Spinal cord (tissue), 10 donors: Measurements from ENCODE around the gene PPP2R2B. TPM values are rescaled to one million over a fixed set of nuclear protein-coding genes. Genes with fewer than 3 reads are reported as not detected.
A peak's percentile ranks its signal among the peaks of the same experiment; 100 is the strongest.
"Not testable (repeated sequence)": the region's sequence is repeated elsewhere in the genome, so short reads cannot be mapped to it uniquely, and the experiment has no call there.

ENCODE experiments used
- DNase-seq, 6 donors: peaks; one replicate each; pipeline versions ENCODE4 v3.0.0 to v3.0.0-alpha.2; 2013 to 2015; ENCODE audit warnings: low spot score in 6 of 6, low read depth in 4 of 6
- H3K27ac ChIP-seq: one replicate; pipeline ENCODE4 v1.5.1; 2013; ENCODE audit warnings: low read depth, low read length, control low read depth
- H3K27me3 ChIP-seq: one replicate; pipeline ENCODE4 v1.6.1; 2013; ENCODE audit warnings: low read length; ENCODE audit not compliant: control insufficient read depth, insufficient read depth
- H3K36me3 ChIP-seq: one replicate; pipeline ENCODE4 v1.6.1; 2013; ENCODE audit warnings: low read length; ENCODE audit not compliant: control insufficient read depth, insufficient read depth
- H3K4me1 ChIP-seq: one replicate; pipeline ENCODE4 v1.6.1; 2013; ENCODE audit warnings: low read length; ENCODE audit not compliant: control insufficient read depth, insufficient read depth
- H3K4me3 ChIP-seq: one replicate; pipeline ENCODE4 v1.5.1; 2013; ENCODE audit warnings: low read depth, low read length, control low read depth
- H3K9me3 ChIP-seq: one replicate; pipeline ENCODE4 v1.6.1; 2013; ENCODE audit warnings: low read length; ENCODE audit not compliant: control insufficient read depth, insufficient read depth
- WGBS: methylation state at CpG from one replicate; pipeline ENCODE4 v1.1.5; 2013; ENCODE audit warnings: missing lambda C conversion rate; ENCODE audit not compliant: insufficient coverage; 5-methylcytosine and 5-hydroxymethylcytosine counted together
- polyA plus RNA-seq, 2 donors: library from polyadenylated mRNA; unstranded; fragments of 120-200 nt; gene quantifications; one replicate each; pipeline ENCODE4 v1.2.1, GENCODE V29; 2013; ENCODE audit not compliant: insufficient read length in 2 of 2
- total RNA-seq, 2 donors: library from RNA; depleted of rRNA in 1 of 2; stranded (reverse); fragments of 120-200 nt in 1 of 2; fragments of >200 nt in 1 of 2; gene quantifications; one replicate each; pipeline versions ENCODE4 v1.2.3 to v1.2.4, GENCODE V29; 2013 to 2014
- donor health status: healthy.

The PPP2R2B gene
- total and polyA plus RNA-seq, 4 donors = 62.0 to 211 (median 150) TPM

GRCh38 chr5:146745931-146746577 is 132.5 kb downstream of the PPP2R2B start:
- Histone ChIP-seq H3K36me3 (no peaks in the 10 kb centered on the region), H3K27me3 (no peaks in the 10 kb centered on the region), H3K9me3 (no peaks in the 10 kb centered on the region), H3K4me3 (no peak overlapping the region), H3K27ac (no peak overlapping the region), H3K4me1 (peaks cover 11% of the 10 kb centered on the region)
- DNase-seq = peak in 2 of 6 donors; percentile 57 to 90
- 43% methylated on average over 3 of the region's 5 CpGs for WGBS

- DNase-seq = peak; percentile 39 to 90 (median 60)
- Histone ChIP-seq H3K9me3 (no peaks in the 10 kb centered on the region), H3K36me3 (no peaks in the 10 kb centered on the region), H3K27ac (peak overlapping the region; percentile 69), H3K4me1 (peaks cover 11% of the 10 kb centered on the region), H3K27me3 (no peaks in the 10 kb centered on the region), H3K4me3 (no peak overlapping the region)
- no CpG with 5 or more reads among the region's 2 CpGs for WGBS
Observed at GRCh38 chr5:146744068-146744745, 134.3 kb downstream of the PPP2R2B start.

DNA sequence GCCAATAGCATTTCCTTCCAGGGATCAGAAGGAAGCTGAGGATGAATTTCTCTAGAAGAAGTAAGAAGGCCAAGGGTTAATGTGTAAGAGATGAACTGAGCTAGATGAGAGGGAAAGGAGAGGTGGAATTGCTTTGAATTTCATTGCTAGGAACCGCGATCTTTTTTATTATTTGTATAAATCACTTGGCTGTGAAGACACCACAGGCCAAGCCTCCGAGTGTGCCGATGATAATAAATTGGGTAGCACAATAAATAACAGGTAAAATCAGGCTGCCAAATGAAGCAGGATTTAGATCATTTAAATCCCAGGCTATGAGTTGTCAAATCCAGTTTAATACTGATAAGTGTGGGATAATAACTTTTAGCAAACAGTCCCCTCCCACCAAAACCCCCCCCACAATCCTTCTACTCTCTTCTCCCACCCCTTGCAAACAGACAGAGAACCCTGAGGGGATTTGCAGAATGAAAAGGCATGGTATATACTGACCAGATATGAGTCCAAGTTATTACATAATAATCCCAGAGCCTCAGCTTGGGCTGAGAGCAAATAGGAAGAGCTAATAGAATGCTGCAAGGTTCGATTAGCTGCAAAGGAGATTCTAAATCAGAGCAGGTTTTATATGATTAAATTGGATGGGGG is 143.5 kb downstream of the PPP2R2B start:
- H3K36me3 ChIP-seq = no peaks in the 10 kb centered on the region
- no peak for DNase-seq
- no peak overlapping the region for H3K4me3 ChIP-seq
- no peaks in the 10 kb centered on the region for H3K9me3 ChIP-seq
- WGBS = 50% methylated on average over 1 of the region's 5 CpGs
- H3K27me3 ChIP-seq = no peaks in the 10 kb centered on the region
- no peak overlapping the region for H3K27ac ChIP-seq
- H3K4me1 ChIP-seq = no peaks in the 10 kb centered on the region

GRCh38 chr5:146732962-146733361 is 145.6 kb downstream of the PPP2R2B start:
- H3K36me3 ChIP-seq = no peaks in the 10 kb centered on the region
- WGBS = no CpG with 5 or more reads among the region's 3 CpGs
- no peak overlapping the region for H3K4me3 ChIP-seq
- no peaks in the 10 kb centered on the region for H3K4me1 ChIP-seq
- H3K9me3 ChIP-seq = no peaks in the 10 kb centered on the region
- DNase-seq = no peak
- H3K27me3 ChIP-seq = no peaks in the 10 kb centered on the region
- H3K27ac ChIP-seq = no peak overlapping the region

DNA sequence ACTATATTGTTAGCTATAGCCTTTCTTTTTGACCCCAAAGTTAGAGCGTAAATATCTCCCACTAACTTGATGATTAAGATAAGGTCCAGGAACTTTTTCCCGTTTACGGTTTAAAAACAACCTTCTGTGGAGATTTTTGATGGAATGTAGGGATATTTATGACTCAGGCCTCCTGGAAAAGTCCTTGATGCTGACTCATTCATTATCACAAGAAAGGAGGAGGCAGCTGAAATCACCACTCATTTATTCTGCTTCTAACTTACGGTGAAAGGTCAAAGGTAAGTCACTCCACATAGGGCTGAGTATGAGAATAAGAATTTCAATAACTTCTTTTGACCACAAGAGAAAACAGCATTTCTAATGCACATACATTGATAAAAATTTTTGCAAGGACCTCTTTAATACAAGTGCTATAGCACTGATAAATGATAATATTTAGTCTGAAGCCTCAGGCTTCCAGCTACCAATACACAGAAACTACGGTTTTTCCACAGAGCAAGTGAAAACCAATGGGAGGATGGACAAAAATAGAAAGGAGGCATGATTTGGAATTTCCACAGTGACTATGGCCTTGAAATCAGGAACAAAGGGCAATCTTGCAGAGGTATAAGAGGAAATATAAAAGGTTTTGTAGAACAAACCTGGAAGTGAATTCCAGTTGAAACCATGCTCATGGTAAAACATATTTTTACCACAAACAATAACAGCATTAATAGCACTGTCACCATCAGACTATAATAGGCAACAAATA is 146.5 kb downstream of the PPP2R2B start:
- Histone ChIP-seq H3K27ac (no peak overlapping the region), H3K36me3 (no peaks in the 10 kb centered on the region), H3K9me3 (no peaks in the 10 kb centered on the region), H3K4me1 (no peaks in the 10 kb centered on the region), H3K4me3 (no peak overlapping the region), H3K27me3 (no peaks in the 10 kb centered on the region)
- no CpG with 5 or more reads among the region's 5 CpGs for WGBS
- no peak for DNase-seq

GRCh38 chr5:146728746-146729145 is 149.8 kb downstream of the PPP2R2B start:
- DNase-seq, H3K27ac ChIP-seq, H3K36me3 ChIP-seq, H3K27me3 ChIP-seq, H3K4me3 ChIP-seq, H3K4me1 ChIP-seq, H3K9me3 ChIP-seq: not testable (repeated sequence)
- 100% methylated on average over 1 of the region's 3 CpGs for WGBS

DNA sequence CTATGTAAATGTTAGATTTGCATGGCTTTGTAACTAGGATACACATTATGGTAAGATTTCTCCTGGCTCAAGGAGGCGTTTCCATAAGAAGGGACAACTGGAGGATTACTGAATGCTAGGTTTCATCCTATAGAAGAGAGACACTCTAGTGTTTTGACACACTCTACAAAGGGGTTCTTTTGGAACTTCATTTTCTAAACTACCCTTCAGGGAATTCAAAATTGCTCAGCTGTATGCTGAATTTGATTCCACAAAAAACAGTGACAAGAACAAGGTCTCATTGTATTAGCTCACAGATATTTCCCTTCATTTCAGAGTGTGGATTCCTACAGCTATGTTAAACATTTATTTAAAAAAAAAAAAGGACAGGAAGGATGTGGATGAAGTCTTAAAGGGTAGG is 151.7 kb downstream of the PPP2R2B start:
- no peak overlapping the region for H3K4me3 ChIP-seq
- no peak overlapping the region for H3K27ac ChIP-seq
- no peaks in the 10 kb centered on the region for H3K27me3 ChIP-seq
- no peaks in the 10 kb centered on the region for H3K9me3 ChIP-seq
- DNase-seq = no peak
- H3K36me3 ChIP-seq = no peaks in the 10 kb centered on the region
- no peaks in the 10 kb centered on the region for H3K4me1 ChIP-seq
- WGBS = no CpG with 5 or more reads among the region's 1 CpG

- WGBS = no CpG with 5 or more reads among the region's 2 CpGs
- Histone ChIP-seq H3K4me3 (no peak overlapping the region), H3K4me1 (peaks cover 4% of the 10 kb centered on the region), H3K9me3 (no peaks in the 10 kb centered on the region), H3K36me3 (no peaks in the 10 kb centered on the region), H3K27me3 (no peaks in the 10 kb centered on the region), H3K27ac (no peak overlapping the region)
- peak in 2 of 6 donors; percentile 34 to 44 for DNase-seq
Observed at GRCh38 chr5:146726020-146726419, 152.5 kb downstream of the PPP2R2B start.

DNA sequence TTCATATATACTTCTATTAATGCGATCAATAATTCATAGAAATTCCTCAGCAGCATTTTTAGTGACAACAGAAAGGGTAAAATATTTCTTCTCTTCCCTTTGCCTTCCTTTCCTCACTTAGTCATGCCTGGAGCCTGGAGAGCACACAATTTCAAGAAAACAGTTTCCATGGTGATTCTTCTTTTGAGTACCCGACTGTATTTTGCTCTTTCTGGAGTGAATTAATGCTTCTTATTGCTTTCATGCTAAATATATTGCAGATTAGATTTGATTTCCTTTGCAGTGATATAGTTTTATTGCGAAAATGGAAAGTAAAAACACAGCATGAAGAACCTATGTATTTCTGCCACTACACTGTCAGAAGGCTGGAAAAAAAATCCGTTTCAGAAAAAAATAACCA is 153.5 kb downstream of the PPP2R2B start:
- Histone ChIP-seq H3K9me3 (no peaks in the 10 kb centered on the region), H3K27me3 (no peaks in the 10 kb centered on the region), H3K27ac (no peak overlapping the region), H3K4me1 (peaks cover 4% of the 10 kb centered on the region), H3K4me3 (no peak overlapping the region), H3K36me3 (no peaks in the 10 kb centered on the region)
- DNase-seq = peak in 2 of 6 donors; percentile 78 to 82
- no CpG with 5 or more reads among the region's 4 CpGs for WGBS
